HT-29 (cell line): ENCODE results near the gene GABARAPL2. TPM values are rescaled to one million over a fixed set of nuclear protein-coding genes. Genes with fewer than 3 reads are reported as not detected.

ENCODE experiments used
- DNase-seq: peaks from one replicate; pipeline ENCODE4 v3.0.0-alpha.2; 2015; ENCODE audit warnings: low spot score
- total RNA-seq: library from RNA; depleted of rRNA; stranded (reverse); fragments of >200 nt; shearing (Covaris generic); gene quantifications from 2 replicates; pipeline ENCODE4 v1.2.3, GENCODE V29; 2014

The GABARAPL2 gene
- total RNA-seq, 1 experiment from 2014 or later: 34.3 TPM

DNA sequence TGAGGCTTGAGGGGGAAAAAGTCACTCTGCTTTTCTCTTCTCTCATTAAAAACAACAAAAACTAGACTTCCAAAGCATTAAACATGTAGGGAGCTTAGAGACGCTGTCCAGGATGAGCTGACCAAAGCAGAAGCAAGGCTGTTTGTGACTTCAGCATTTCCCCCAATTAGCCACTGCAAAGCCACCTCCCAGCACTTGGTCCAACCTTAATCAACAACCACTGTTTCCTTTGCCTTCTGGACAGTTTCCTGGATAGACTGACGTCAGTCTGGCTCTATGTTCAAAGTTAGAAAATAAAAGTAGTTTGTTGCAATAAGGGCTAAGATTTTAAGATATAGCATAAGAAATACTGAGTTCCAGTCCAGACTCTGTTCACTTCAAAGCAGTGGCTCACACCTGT, 13.2 kb upstream of the GABARAPL2 start:
- DNase-seq: no peak

DNA sequence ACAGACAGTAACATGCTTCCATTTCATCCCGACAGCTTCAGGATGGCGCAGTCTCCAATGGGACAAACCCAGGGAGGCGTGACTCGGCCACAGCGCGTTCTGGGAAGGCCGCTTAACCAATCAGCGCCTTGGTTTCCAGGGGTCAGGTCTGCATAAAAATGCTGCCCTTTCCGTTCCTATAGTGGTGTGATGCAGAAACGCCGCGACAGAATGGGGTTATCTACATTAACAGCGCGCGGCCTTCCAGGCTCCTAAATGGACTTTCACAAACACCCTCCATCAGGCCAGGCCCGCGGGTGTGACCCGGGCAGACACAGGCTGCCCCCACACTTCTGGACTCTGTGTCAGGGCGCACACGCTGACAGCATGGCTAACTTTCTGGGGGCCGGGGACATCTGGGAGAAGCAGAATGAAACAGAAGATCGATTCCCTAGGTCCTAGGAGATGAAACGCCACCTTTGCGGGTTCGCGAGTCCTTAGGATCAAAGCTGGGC, 10.9 kb upstream of the GABARAPL2 start:
- DNase-seq: peak; percentile 79

DNA sequence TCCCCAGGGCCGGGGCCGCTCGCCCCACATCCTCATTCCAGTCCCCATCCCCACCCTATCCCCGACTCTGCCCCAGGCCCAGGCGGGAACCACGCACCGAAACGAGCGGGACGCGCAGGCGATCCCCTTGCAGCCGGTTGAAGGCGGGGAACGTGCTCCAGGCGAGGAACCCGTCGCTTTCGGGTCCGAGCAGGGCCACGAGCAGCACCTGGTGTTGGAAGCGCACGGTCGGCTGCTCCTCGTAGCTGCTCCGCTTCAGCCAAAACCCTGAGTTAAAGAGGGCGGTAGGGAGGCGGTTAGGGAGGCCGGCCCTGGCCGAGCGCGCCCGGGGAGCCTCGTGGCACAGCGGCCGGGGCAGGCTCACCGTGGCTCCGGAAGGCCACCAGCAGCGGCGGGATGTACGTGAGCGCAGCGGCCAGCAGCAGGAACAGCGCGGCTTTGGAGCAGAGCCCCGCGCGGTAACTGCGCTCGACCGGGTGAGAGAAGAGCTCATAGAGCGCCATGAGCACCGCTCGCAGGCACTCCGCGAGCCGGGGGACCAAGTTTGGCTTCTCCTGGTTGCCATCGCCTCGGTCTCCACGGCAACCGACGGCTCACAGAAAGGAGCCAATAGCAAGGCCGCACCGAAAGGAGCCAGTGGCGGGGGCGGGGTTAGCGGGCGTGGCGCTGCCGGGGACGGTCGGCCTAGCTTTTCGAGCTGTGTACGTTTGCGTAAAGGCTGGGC, 10.3 kb upstream of the GABARAPL2 start, which contains the start of gene TMEM231:
TSS of gene TMEM231 (minus strand) at position 546 of the 724 bp plus-strand sequence. CDS start at position 503, 43 bp downstream.
- peak; percentile 89 for DNase-seq

DNA sequence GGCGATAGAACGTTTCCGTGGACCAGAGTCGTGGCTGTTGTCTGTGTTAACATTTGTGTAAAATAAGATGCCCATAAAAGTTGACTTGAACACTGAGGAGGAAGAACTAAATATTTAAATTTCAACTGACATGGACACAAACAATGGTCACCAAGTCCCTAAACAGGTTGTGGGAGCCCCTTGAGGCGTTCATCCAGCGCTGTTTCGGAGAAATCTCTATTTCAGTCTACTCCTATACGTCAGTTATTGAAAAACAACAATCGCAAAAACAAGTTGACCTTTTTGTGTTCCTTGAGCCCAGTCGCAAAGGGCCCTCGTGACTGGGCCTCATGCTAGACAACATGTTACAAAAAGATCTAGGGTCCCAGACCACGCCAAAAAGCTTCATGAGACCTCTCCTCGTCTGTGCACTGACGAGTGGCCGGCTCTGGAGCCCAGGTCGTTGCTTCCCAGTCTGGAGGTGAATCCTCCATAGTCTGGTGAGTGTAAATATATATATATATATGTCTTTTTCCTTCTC, 9.7 kb upstream of the GABARAPL2 start:
- DNase-seq: no peak

DNA sequence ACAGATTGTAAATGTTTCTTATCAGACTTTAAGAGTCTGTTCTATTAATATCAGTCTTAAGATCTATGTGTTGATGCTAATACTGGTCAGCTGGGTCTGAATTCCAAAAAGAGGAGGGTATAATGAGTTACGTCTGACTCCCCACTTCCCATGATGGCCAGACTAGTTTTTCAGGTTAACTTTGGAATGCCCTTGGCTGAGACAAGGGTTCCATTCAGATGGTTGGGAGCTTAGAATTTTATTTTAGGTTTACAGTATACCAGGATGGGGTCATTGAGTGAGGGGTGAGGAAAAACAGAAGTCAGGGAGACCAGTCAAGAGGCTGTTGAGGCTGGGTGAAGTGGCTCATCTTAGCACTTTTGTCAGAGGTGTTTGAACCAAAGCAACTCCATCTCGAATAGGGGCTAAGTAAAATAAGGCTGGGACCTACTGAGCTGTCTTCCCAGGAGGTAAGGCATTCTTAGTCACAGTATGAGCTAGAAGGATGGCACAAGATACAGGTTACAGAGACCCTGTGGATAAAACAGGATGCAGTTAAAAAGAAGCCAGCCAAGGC, 7.3 kb upstream of the GABARAPL2 start:
- DNase-seq: no peak

DNA sequence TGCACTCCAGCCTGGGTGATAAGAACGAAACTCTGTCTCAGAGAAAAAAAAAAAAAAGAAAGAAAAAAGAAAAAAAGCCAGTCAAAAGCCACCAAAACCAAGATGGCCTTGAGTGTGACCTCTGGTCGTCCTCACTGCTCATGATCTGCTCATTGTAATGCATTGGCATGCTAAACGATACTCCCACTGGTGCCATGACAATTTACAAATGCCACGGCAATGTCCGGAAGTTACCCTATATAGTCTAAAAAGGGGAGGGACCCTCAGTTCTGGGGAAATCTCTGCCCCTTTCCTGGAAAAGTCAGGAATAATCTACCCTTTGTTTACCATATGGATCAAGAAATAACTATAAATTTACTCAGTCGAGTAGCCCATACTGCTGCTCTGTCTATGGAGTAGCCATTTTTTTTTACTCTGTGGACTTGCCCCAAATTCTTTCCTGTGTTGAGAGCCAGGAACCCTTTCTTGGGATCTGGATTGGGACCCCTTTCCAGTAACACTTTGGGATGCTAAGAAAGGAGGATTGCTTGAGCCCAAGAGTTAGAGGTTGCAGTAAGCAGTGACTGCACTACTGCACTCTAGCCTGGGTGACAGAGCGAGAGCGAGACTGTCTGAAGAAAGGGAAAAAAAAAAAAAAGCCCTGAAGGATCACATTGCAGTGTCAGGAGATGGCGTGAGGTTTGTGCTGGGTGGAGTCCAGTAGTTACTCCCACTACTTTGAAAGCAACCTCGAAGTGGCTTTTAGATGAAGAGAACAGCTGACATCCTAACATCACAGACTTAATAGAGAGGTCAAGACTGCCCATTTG, 6.4 kb upstream of the GABARAPL2 start:
- peak; percentile 13 for DNase-seq

DNA sequence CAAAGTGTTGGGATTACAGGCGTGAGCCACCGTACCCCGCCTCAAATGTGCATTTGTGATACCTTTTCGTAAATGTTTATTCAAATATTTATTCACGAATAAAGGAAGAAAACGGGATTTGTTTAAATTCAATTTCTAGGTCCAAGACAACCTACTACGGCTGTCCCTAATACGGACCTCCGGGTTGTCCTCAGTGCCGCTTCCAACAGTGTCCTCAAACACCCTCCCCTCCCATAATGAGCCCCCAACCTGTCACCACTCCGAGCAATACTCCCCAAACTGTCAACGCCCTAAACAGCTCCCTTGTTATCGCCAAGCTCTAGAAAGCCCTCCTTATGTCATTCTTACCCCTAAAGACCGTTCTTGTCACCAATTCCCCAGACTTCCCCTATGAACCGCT, 539 bp upstream of the GABARAPL2 start:
- no peak for DNase-seq

DNA sequence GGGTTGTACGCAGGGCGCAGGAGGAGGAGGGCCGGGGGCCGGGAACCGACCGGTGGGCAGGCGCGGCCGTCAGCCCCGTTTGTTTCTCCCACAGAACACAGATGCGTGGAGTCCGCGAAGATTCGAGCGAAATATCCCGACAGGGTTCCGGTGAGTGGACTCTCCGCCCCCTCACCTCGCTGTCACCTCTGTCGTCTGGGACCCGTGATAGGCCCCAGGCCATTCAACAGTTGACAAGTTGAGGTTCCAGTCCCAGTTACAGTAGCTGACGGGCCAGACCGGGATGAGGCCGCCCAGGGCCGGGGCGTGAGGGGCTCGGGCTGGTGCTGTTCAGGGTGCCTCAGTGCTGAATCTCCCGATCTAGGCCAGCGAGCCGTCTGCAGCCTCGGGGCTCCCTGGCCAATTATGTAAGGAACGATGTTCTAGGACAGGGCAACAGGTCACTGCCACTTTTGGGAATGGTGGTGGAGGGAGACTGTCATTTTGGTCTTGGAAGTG, 628 bp downstream of the GABARAPL2 start:
- DNase-seq: peak; percentile 5

DNA sequence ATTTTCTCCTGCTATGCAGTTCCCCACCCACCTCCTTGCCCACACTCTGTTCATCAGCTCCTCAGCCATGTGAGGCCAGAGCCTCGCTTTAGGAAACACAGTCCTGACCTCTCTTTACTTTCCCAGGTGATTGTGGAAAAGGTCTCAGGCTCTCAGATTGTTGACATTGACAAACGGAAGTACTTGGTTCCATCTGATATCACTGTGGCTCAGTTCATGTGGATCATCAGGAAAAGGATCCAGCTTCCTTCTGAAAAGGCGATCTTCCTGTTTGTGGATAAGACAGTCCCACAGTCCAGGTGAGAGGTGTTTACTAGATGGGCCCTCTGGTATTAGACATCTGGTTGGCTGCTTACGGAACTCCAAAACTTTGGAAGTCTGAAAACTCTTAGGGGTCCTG, 1.7 kb downstream of the GABARAPL2 start:
- no peak for DNase-seq

DNA sequence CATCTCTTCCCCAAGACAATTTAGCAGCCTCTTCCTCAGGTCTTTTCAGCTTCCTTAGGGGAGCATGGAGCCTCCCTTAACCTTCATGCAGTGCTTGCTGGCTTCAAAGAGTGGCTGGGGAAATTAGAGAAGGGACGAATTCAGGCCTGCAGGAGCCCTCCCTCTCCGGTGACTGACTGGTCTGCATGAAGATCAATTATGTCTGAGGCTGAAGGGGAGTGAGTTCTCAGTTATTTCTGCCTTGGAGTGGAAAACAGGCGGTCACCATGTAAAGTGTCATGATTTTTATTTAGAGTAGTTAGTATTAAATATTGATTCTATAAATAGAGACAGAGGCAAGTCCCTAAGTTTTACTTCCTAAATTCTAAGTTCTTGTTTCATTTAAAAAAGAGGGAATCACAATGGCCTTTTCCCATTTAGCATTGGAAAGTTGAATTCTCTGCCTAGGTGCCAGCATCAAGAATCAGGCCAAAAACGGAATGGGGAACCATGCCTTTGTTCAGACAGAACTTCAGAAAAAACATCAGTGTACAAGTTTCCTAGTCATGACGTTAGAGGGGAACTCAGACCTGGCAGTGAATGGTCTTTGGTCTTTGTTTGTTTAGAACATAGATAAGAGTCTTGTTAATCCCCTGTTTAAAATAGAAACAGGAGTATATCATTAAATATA, 4.4 kb downstream of the GABARAPL2 start:
- DNase-seq: no peak

DNA sequence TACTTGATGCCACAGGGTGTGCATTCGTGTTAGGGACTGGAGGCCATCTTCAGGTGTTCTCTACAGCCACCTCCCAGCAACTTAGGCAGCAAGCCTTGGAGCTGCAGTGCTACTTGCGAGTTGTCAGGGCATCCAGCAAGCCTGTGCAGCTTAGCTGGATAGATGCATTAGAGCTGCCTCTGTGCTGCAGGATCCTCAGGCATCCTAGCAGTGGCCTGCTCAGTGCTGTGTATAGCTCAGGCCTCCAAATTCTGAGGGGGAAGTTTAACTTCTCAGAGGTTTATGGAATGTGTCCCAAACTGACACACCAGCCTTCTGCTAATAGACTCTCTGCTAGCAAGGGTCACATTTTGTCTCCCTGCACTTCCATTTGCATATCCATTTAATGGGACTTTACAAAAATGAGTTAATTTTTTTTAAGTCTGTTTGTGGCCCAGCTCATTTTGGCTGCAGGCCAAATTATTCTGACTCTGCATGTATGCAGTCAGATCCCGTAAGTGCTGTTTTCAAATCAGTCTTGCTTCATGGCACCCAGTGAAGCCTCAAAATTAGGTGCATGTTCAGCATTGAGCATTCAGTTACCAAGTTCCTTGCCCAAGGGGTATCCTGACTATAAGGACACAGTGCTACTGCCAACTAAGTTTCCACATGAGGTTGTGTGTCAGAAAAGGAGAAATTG, 6.8 kb downstream of the GABARAPL2 start:
- no peak for DNase-seq

DNA sequence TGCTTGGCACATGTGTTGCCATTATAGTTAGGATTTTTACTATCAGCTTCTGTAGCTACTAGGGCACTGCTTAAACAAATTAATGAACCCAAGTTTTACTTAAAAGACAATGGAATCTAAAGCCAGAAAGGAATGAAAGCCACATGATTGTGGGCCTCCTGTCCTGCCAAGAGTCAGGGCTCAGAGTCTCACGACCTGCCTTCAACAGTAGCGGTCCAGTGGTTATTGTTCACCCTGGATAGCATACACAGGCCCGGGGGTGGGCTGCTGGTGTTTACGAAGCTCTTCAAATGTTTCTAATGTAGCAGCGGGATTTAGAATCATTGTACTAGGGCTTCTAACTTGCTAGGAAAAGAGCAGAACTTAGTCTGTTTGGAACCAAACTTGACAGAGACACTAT, 7.8 kb downstream of the GABARAPL2 start:
- no peak for DNase-seq

DNA sequence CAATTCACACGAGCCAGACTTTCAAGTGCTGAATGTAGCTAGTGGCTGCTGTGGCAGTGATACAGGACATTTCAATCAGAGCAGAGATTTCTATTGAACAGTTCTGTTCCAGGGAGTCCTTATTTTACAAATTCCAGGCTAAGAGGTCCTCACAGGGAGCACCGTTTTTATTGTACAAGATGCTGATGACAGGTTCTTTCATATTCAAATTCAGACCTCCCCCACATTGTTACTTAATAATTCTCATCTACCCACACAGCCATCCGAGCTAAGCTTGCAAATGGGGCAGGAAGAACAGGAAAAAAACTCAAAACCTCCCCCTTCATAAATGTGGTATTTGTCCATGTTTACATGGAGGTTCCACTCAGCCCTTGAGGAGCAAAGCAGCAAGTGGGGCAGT, 9.8 kb downstream of the GABARAPL2 start:
- DNase-seq: no peak

DNA sequence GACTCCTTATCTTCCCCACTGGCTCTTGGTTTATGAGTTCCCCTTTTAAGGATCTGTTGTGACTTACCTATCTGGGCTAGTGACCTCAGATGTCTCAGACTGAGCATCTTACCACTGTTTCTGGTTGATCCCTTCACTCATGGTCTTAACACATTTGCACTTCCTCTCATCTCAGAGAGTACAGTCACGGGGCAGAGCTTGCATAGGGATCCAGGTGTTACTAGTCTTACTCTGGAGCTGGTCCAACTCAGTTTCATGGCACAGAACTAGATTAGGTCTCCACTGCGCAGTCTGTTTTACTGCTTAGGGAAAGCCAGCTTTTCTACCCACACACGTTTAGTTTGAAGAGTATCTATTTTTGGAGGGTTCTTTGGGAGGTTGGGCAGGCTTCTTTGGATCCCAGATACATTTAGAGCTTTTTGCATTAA, 10.2 kb downstream of the GABARAPL2 start:
- DNase-seq: no peak

DNA sequence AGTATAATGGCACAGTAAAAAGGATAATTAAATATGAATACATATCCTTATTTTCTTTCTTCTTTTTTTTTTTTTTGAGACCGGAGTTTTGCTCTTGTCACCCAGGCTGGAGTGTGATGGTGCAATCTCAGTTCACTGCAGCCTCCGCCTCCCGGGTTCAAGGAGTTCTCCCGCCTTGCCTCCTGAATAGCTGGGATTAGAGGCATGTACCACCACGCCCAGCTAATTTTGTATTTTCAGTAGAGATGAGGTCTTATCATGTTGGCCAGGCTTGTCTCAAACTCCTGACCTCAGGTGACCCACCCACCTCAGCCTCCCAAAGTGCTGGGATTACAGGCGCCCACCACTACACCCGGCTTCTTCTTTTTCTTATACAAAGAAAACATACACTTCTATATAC, 12.0 kb downstream of the GABARAPL2 start:
- no peak for DNase-seq

DNA sequence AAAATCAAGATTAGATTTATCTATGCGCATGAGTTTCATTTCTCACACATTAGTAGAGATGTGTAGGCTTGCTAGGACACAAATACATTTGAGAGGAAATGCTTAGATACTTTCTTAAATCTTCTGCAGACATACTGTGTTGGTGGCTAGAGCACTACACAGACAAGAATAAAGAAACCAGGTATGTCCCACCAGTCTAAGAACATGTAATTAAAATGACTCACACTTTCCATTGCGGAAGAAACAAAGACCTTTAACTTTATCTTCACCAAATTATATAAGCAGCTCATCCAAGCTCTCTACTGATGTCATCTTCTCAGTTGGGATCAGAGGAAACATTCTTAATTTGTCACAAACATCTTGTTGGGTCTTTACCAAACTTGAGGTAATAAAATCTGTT, 12.5 kb downstream of the GABARAPL2 start:
- no peak for DNase-seq

DNA sequence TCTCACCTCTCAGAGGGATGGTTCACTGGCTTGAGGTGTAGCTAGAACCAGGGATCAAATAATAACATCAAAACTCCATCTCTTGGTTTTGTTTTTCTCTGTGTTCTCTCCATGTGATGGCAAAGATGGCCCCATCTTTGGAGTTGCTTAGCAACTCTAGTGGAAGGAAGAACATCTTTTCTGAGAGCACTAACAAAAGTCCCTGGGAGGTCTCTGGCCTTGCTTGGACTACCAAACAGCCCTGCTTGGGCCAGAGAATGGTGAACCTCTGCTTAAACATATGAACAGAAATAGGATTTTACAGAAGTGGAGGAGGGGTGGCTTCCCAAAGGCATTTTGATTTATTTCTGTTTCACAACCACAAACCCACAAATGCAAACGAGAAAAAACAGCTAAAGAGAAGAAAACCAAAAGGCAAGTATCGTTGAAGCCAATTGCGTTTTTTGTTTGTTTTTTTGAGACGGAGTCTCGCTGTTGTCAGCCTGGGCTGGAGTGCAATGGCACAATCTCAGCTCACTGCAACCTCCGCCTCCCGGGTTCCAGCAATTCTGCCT, 13.2 kb downstream of the GABARAPL2 start:
- DNase-seq: no peak

DNA sequence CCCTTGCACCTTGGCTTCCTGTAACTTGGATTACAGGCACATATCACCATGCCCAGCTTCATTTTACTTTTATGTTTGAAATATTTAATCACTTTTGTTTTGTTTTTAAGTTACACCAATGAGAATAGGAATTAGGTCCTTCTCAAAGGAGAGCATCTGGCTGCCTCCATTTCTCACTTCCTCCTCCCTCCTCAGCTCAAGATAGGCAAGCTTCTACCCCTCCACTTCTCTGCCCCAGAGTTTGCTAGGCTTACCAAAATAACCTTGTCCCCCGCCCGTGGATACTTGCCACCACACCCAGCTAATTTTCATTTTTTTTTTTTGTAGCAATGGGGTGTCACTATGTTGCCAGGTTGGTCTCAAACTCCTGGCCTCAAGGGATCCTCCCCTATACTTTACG, 17.9 kb downstream of the GABARAPL2 start:
- DNase-seq: no peak

DNA sequence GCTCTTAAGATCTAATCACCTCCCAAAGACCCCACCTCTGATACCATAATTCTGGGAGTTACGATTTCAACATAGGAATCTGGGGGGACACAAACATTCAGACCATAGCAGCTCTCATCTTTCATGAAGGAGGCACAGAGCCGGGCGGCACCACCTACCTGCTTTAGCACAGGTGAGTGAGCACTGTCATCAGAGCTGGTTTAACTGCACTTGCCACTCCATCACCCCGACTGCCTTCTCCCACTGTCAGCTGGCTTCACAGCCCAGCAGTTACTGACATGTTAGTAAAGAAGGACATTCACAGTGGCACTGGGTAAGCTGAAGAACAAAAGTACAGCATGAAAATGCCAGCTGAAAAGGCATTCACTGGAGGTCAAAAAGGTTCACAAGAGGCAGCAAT, 22.5 kb downstream of the GABARAPL2 start:
- no peak for DNase-seq

DNA sequence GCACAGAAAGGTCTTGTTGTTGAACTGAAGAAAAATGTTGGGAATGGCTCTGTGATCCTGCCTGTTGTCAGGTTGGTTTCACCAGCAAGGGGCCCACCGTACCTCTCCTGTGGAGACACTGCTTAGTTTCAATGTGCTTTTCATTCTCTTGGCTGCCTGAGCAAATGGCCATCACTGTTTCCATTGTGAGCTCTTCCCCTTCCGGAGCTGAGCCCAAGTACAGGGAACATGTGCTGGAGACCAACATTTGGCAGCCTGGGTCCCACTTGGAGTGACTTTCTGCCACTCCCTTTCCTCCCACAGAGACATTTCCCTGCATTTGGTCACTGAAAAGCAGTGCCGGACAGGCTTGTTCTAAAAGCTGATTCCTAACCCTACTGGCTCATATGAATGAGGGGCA, 23.1 kb downstream of the GABARAPL2 start:
- DNase-seq: no peak
